Neural crest cell (in vitro differentiated cells): ENCODE measurements around the gene HM13. TPM values are rescaled to one million over a fixed set of nuclear protein-coding genes. Genes with fewer than 3 reads are reported as not detected.
A peak's percentile ranks its signal among the peaks of the same experiment; 100 is the strongest.
"Not testable (repeated sequence)": the region's sequence is repeated elsewhere in the genome, so short reads cannot be mapped to it uniquely, and the experiment has no call there.

ENCODE experiments used
- DNase-seq: peaks from one replicate; pipeline ENCODE4 v3.0.0; 2021; ENCODE audit warnings: low read depth, mixed read lengths, low spot score
- H3K27ac Mint-ChIP-seq: one replicate; pipeline ENCODE4 v1.8.0; 2021; ENCODE audit warnings: mild to moderate bottlenecking, mixed read lengths; ENCODE audit not compliant: unreplicated experiment
- H3K27me3 Mint-ChIP-seq: 2 replicates; pipeline ENCODE4 v1.8.0; 2021; ENCODE audit warnings: low read depth, mild to moderate bottlenecking, mixed read lengths
- H3K36me3 Mint-ChIP-seq: 2 replicates; pipeline ENCODE4 v1.8.0; 2021; ENCODE audit warnings: low read depth, mild to moderate bottlenecking, mixed read lengths
- H3K4me1 Mint-ChIP-seq: 2 replicates; pipeline ENCODE4 v1.8.0; 2021; ENCODE audit warnings: mixed read lengths
- H3K4me3 Mint-ChIP-seq: one replicate; pipeline ENCODE4 v1.8.0; 2021; ENCODE audit warnings: mild to moderate bottlenecking, mixed read lengths
- H3K9me3 Mint-ChIP-seq: 2 replicates; pipeline ENCODE4 v1.8.0; 2021; ENCODE audit warnings: mixed read lengths
- CTCF ChIP-seq: fragments of 200-600 bp; sonication (generic); conservative IDR thresholded peaks from 2 replicates; pipeline ENCODE4 v1.5.0; 2021; ENCODE audit warnings: antibody characterized with exemption, mild to moderate bottlenecking
- long read RNA-seq: library from polyadenylated mRNA; unstranded; transcript quantifications from one replicate; pipeline ENCODE4 v2.0.0, GENCODE V29; 2020
- total RNA-seq: library from RNA; stranded (reverse); gene quantifications from 2 replicates; pipeline ENCODE4 v1.2.1, GENCODE V29; 2021

HM13 gene
- 179 and 185 TPM in 2 replicates for total RNA-seq
- long read RNA-seq, transcript HM13-202 (12 exons, 1,606 nt), result major isoform, 27 of 58 reads
- long read RNA-seq, partial matches to known transcripts, result 10 of 58 reads
- long read RNA-seq, other reads (novel, unspliced or antisense), result 17 of 58 reads

GRCh38 chr20:31514154-31515071 is at the start of gene HM13:
HM13 (plus strand) TSS chr20:31514442; CDS start chr20:31514552, 110 bp downstream.
- Mint-ChIP-seq H3K4me1 (peaks cover 4% of the 10 kb centered on the region), H3K9me3 (no peaks in the 10 kb centered on the region), H3K4me3 (no peak within 1 kb of the TSS), H3K36me3 (no peaks in the 10 kb centered on the region), H3K27me3 (peaks cover 10% of the 10 kb centered on the region), H3K27ac (no peak within 1 kb of the TSS)
- DNase-seq, result peak; percentile 96
- TF ChIP-seq CTCF, result peak; percentile 100

- not testable (repeated sequence) for H3K4me1 Mint-ChIP-seq, H3K4me3 Mint-ChIP-seq, H3K27ac Mint-ChIP-seq, H3K27me3 Mint-ChIP-seq, DNase-seq, H3K36me3 Mint-ChIP-seq
- peaks cover 19% of the 10 kb centered on the region for H3K9me3 Mint-ChIP-seq
Observed at GRCh38 chr20:31470946-31471345, 43.3 kb upstream of the HM13 start.

GRCh38 chr20:31472395-31473330 is 41.6 kb upstream of the HM13 start:
- Mint-ChIP-seq H3K27me3 (peaks cover 2% of the 10 kb centered on the region), H3K4me1 (no peaks in the 10 kb centered on the region), H3K9me3 (peaks cover 18% of the 10 kb centered on the region), H3K27ac (no peak overlapping the region), H3K36me3 (peaks cover 8% of the 10 kb centered on the region), H3K4me3 (no peak overlapping the region)
- no peak for DNase-seq
- no peak for TF ChIP-seq CTCF

- no peak for TF ChIP-seq CTCF
- Mint-ChIP-seq H3K36me3 (peaks cover 8% of the 10 kb centered on the region), H3K4me3 (no peak overlapping the region), H3K27me3 (peaks cover 2% of the 10 kb centered on the region), H3K27ac (no peak overlapping the region), H3K9me3 (peaks cover 22% of the 10 kb centered on the region), H3K4me1 (no peaks in the 10 kb centered on the region)
- no peak for DNase-seq
Observed at GRCh38 chr20:31473331-31474096, 40.7 kb upstream of the HM13 start.

GRCh38 chr20:31474097-31474436 is 40.2 kb upstream of the HM13 start:
- Mint-ChIP-seq H3K27ac (no peak overlapping the region), H3K4me1 (no peaks in the 10 kb centered on the region), H3K9me3 (peaks cover 23% of the 10 kb centered on the region), H3K27me3 (peaks cover 2% of the 10 kb centered on the region), H3K4me3 (no peak overlapping the region), H3K36me3 (peaks cover 8% of the 10 kb centered on the region)
- no peak for DNase-seq
- TF ChIP-seq CTCF, result no peak
